Suppressor macrophage (primary cell): ENCODE data around the gene ICE1.
A peak's percentile ranks its signal among the peaks of the same experiment; 100 is the strongest.
"Not testable (repeated sequence)": the region's sequence is repeated elsewhere in the genome, so short reads cannot be mapped to it uniquely, and the experiment has no call there.

ENCODE experiments used
- DNase-seq, 4 experiments: peaks; one replicate each; pipeline ENCODE4 v3.0.0-alpha.2; 2020 to 2022

Gene ICE1

GRCh38 chr5:5401095-5401494 lies 21.4 kb upstream of the ICE1 start:
- DNase-seq: no peak

GRCh38 chr5:5403741-5404140 lies 18.7 kb upstream of the ICE1 start:
- DNase-seq: no peak

- DNase-seq: no peak
Measured at GRCh38 chr5:5404381-5404780, 18.1 kb upstream of the ICE1 start.

GRCh38 chr5:5405441-5405840 lies 17.0 kb upstream of the ICE1 start:
- DNase-seq: no peak

GRCh38 chr5:5407924-5408323 lies 14.6 kb upstream of the ICE1 start:
- no peak for DNase-seq

- no peak for DNase-seq
Measured at GRCh38 chr5:5409151-5409810, 13.2 kb upstream of the ICE1 start.

GRCh38 chr5:5413856-5414255 lies 8.6 kb upstream of the ICE1 start:
- not testable (repeated sequence) for DNase-seq

GRCh38 chr5:5414999-5415398 lies 7.5 kb upstream of the ICE1 start:
- DNase-seq: no peak

GRCh38 chr5:5416733-5417132 lies 5.7 kb upstream of the ICE1 start:
- DNase-seq: no peak

- no peak for DNase-seq
Measured at GRCh38 chr5:5418006-5418405, 4.5 kb upstream of the ICE1 start.

GRCh38 chr5:5418764-5419163 lies 3.7 kb upstream of the ICE1 start:
- no peak for DNase-seq

- DNase-seq: peak; percentile 15 to 47 (median 34)
Measured at GRCh38 chr5:5419291-5420210, 2.9 kb upstream of the ICE1 start.

GRCh38 chr5:5420251-5420650 lies 2.2 kb upstream of the ICE1 start:
- no peak for DNase-seq

- peak in 3 of 4 experiments; percentile 5 to 12 (median 8) for DNase-seq
Measured at GRCh38 chr5:5421149-5421960, 1.1 kb upstream of the ICE1 start.

- no peak for DNase-seq
Measured at GRCh38 chr5:5422819-5423515, 490 bp downstream of the ICE1 start.

- DNase-seq: no peak
Measured at GRCh38 chr5:5423586-5423985, 1.1 kb downstream of the ICE1 start.

- DNase-seq: no peak
Measured at GRCh38 chr5:5424736-5425135, 2.3 kb downstream of the ICE1 start.

- no peak for DNase-seq
Measured at GRCh38 chr5:5430136-5430535, 7.7 kb downstream of the ICE1 start.

GRCh38 chr5:5432020-5432707 lies 9.7 kb downstream of the ICE1 start:
- DNase-seq: peak in 2 of 4 experiments; percentile 16 to 31

- no peak for DNase-seq
Measured at GRCh38 chr5:5436203-5436760, 13.8 kb downstream of the ICE1 start.
